HL-60 (cell line): ENCODE measurements around the gene CXXC1.

Experiments used
- DNase-seq, 2 experiments: peaks; one replicate each; pipeline ENCODE4 v3.0.0-alpha.2; 2010 to 2020; ENCODE audit warnings: low read depth in 1 of 2, low spot score in 1 of 2
- H3K27ac ChIP-seq: fragments of 250-450 bp; sonication (Bioruptor Pico); replicated peaks from 2 replicates; pipeline ENCODE4 v1.5.1; 2020; ENCODE audit warnings: mild to moderate bottlenecking, moderate library complexity
- H3K27me3 ChIP-seq: fragments of 250-450 bp; sonication (Bioruptor Pico); 2 replicates; pipeline ENCODE4 v1.5.1; 2021; ENCODE audit warnings: mild to moderate bottlenecking, moderate library complexity; ENCODE audit not compliant: insufficient read depth, poor library complexity, severe bottlenecking
- H3K4me3 ChIP-seq: replicated peaks from 2 replicates; pipeline ENCODE4 v1.5.1; 2011; ENCODE audit warnings: mild to moderate bottlenecking, control low read depth, low read length; ENCODE audit not compliant: insufficient read depth
- GABPA ChIP-seq: IDR thresholded peaks from 2 replicates; pipeline ENCODE4 v1.6.1; 2012; ENCODE audit warnings: low read depth
- POLR2AphosphoS5 ChIP-seq: IDR thresholded peaks from 2 replicates; pipeline ENCODE4 v1.6.1; 2012; ENCODE audit warnings: low read depth
- REST ChIP-seq: IDR thresholded peaks from 2 replicates; pipeline ENCODE4 v1.6.1; 2012; ENCODE audit warnings: low read depth; ENCODE audit not compliant: insufficient replicate concordance
- SPI1 ChIP-seq: IDR thresholded peaks from 2 replicates; pipeline ENCODE4 v1.6.1; 2012; ENCODE audit warnings: low read depth, mild to moderate bottlenecking, borderline replicate concordance
- TF ChIP-seq, protein P1 (sequence below): IDR thresholded peaks from one replicate; pipeline ENCODE4 v1.5.1; 2011; ENCODE audit warnings: low read length, control low read depth, inconsistent platforms; ENCODE audit not compliant: insufficient read depth

The CXXC1 gene

DNA sequence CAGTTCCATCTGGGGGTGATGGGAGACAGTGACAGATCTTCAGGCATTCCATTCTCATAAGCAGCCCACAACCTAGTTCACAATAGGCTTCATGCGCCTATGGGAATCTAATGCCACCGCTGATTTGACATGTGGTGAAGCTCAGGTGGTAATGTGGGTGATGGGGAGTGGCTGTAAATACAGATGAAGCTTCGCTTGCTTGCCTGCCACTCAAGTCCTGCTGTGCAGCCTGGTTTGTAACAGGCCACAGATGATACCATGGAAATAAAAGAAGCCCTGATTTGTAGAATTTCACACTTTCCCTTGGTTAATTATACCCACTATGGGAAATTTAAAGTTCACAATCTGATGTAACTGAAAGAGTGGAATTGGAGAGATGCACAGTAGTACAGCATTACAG, 40.5 kb upstream of the CXXC1 start:
- Histone ChIP-seq H3K27me3 (no peaks in the 10 kb centered on the region), H3K27ac (no peak overlapping the region), H3K4me3 (no peak overlapping the region)
- DNase-seq = no peak
- TF ChIP-seq REST (no peak), GABPA (no peak), SPI1 (no peak), POLR2AphosphoS5 (no peak)
- TF ChIP-seq, protein P1, sequence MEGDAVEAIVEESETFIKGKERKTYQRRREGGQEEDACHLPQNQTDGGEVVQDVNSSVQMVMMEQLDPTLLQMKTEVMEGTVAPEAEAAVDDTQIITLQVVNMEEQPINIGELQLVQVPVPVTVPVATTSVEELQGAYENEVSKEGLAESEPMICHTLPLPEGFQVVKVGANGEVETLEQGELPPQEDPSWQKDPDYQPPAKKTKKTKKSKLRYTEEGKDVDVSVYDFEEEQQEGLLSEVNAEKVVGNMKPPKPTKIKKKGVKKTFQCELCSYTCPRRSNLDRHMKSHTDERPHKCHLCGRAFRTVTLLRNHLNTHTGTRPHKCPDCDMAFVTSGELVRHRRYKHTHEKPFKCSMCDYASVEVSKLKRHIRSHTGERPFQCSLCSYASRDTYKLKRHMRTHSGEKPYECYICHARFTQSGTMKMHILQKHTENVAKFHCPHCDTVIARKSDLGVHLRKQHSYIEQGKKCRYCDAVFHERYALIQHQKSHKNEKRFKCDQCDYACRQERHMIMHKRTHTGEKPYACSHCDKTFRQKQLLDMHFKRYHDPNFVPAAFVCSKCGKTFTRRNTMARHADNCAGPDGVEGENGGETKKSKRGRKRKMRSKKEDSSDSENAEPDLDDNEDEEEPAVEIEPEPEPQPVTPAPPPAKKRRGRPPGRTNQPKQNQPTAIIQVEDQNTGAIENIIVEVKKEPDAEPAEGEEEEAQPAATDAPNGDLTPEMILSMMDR = no peak

GRCh38 chr18:50320719-50321118, 33.2 kb upstream of the CXXC1 start:
- Histone ChIP-seq H3K27ac (no peak overlapping the region), H3K27me3 (no peaks in the 10 kb centered on the region), H3K4me3 (no peak overlapping the region)
- DNase-seq = no peak
- no peak for TF ChIP-seq POLR2AphosphoS5
- TF ChIP-seq, protein P1 = no peak
- TF ChIP-seq GABPA = no peak
- TF ChIP-seq SPI1 = no peak
- TF ChIP-seq REST = no peak

DNA sequence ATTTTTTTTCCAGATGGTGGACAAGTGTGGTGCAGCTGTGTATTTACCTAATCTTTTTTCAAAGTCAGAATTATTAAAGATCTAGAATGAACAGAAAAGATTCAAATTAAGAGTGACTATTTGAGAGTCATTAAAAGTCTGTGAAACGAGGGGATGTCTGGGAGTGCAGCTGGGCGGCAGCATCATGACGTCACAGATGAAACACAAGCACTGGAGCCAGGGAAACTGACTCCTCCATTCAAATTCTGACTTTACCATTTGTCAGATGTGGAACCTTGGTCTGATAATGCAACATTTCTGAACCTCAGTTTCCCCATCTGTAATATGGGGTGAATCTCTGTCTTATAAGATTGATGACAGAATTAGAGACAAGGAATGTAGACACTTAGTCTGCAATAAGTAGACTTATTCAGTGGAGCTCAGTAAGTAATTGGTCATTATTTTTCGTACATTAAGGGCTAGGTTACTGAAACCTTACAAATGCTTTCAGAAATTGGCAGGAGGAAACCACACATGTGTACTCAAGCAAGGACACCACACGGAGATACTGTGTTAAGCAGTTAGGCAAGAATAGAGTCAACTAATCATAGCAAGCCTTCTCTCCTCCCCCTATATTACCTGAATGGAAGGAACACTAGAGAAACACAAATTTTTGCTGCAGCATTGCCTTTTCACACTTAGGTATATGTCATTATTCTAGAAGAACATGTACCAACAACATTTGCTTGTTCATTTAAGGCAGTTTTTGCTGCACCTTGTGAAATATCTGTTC, 27.8 kb upstream of the CXXC1 start:
- Histone ChIP-seq H3K27me3 (no peaks in the 10 kb centered on the region), H3K27ac (no peak overlapping the region), H3K4me3 (no peak overlapping the region)
- peak in 1 of 2 experiments; percentile 0 for DNase-seq
- TF ChIP-seq, protein P1 = no peak
- TF ChIP-seq GABPA = no peak
